ENCODE measurements around the gene UGT2B10.

DNA sequence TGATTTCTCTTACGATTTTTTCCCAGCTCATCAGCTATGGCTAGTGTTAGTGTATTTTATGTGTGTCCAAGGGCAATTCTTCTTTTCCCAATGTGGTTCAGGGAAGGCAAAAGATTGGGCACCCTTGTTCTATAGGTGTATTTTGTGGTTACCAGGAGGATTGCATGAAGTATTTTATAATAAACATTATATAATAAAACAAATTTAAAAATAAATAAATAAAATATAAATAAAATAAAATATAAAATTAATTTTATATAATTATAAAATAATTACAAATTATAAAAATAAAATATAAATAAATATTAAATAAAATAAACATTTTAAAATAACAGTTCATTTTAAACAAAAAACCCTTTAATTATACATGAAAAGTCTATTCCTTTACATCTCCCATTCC, 35.6 kb upstream of the UGT2B10 start:
- TF ChIP-seq, protein P1, sequence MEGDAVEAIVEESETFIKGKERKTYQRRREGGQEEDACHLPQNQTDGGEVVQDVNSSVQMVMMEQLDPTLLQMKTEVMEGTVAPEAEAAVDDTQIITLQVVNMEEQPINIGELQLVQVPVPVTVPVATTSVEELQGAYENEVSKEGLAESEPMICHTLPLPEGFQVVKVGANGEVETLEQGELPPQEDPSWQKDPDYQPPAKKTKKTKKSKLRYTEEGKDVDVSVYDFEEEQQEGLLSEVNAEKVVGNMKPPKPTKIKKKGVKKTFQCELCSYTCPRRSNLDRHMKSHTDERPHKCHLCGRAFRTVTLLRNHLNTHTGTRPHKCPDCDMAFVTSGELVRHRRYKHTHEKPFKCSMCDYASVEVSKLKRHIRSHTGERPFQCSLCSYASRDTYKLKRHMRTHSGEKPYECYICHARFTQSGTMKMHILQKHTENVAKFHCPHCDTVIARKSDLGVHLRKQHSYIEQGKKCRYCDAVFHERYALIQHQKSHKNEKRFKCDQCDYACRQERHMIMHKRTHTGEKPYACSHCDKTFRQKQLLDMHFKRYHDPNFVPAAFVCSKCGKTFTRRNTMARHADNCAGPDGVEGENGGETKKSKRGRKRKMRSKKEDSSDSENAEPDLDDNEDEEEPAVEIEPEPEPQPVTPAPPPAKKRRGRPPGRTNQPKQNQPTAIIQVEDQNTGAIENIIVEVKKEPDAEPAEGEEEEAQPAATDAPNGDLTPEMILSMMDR (IDR thresholded peaks at IDR 0.05; ENCODE audit: control extremely low read depth in 1 of 3, insufficient read depth in 1 of 3, low read depth in 1 of 3, low read length in 3 of 3): no peak
- TF ChIP-seq, protein P2, sequence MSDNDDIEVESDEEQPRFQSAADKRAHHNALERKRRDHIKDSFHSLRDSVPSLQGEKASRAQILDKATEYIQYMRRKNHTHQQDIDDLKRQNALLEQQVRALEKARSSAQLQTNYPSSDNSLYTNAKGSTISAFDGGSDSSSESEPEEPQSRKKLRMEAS (IDR thresholded peaks at IDR 0.05): no peak
- TF ChIP-seq POLR2A (IDR thresholded peaks at IDR 0.05; ENCODE audit: control extremely low read depth in 1 of 2, low read depth in 2 of 2, low read length in 2 of 2): no peak

All from H1 (cell line).